Measurements from ENCODE around the gene CADPS2. TPM values are rescaled to one million over a fixed set of nuclear protein-coding genes. Genes with fewer than 3 reads are reported as not detected.

The CADPS2 gene
- total and polyA plus RNA-seq, 5 donors from 2014 or later = 0.07 TPM; not detected in 4

DNA sequence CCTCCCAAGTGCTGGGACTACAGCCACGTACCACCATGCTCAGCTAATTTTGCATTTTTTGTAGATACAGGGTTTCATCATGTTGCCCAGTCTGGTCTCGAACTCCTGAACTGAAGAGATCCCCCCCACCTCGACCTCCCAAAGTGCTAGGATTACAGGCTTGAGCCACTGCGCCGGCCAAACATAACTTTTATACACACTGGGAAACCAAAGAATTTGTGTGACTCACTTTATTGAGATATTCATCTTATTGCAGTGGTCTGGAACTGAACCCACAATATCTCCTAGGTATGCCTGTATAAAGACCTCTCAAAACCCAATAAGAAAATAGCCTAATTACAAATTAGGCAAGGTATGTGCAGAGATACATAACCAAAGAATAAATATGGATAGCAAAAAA, 399.1 kb downstream of the CADPS2 start:
- no peaks in the 10 kb centered on the region for H3K27me3 ChIP-seq (ENCODE audit: control insufficient read depth, insufficient read depth, low read length)
- Mint-ChIP-seq H3K27ac (no peak overlapping the region), H3K4me1 (no peaks in the 10 kb centered on the region), H3K9me3 (peaks cover under 1 to 17% (median 3%) of the 10 kb centered on the region in 7 donors), H3K4me3 (no peak overlapping the region), H3K27me3 (no peaks in the 10 kb centered on the region), H3K36me3 (no peaks in the 10 kb centered on the region)
- no peaks in the 10 kb centered on the region for H3K4me1 ChIP-seq (ENCODE audit: control insufficient read depth, insufficient read depth, low read length, poor library complexity, severe bottlenecking)
- no peak for ATAC-seq (ENCODE audit: low read depth in 2 of 2)
- no peak for DNase-seq
- no peak overlapping the region for H3K27ac ChIP-seq (ENCODE audit: insufficient read depth, low read length, poor library complexity, severe bottlenecking)
- no peak overlapping the region for H3K4me3 ChIP-seq (ENCODE audit: low read depth, low read length)
- H3K36me3 ChIP-seq (ENCODE audit: control insufficient read depth, insufficient read depth, low read length) = no peaks in the 10 kb centered on the region
- no peaks in the 10 kb centered on the region for H3K9me3 ChIP-seq (ENCODE audit: control insufficient read depth in 2 of 2, low read length in 2 of 2)

DNA sequence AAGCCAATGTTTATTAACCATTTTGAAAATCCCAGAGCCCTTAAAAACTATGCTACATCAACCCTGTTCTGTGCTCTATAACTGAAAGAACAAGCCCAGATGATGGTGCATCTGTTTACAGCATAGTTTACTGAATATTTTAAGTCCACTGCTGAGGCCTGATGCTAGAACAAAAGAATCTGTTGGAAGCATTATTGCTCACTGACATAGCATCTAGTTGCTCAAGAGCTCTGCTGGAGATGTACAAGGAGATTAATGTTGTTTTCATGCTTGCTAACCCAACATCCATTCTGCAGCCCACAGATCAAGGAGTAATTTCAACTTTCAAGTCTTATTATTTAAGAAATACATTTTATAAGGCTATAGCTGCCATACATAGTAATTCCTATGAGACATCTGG, 400.4 kb downstream of the CADPS2 start:
- Mint-ChIP-seq H3K27me3 (no peaks in the 10 kb centered on the region), H3K27ac (no peak overlapping the region), H3K4me3 (no peak overlapping the region), H3K4me1 (no peaks in the 10 kb centered on the region), H3K36me3 (no peaks in the 10 kb centered on the region), H3K9me3 (peaks cover 0 to 17% (median 2%) of the 10 kb centered on the region in 7 donors)
- Histone ChIP-seq H3K4me1 (ENCODE audit: control insufficient read depth, insufficient read depth, low read length, poor library complexity, severe bottlenecking) (no peaks in the 10 kb centered on the region), H3K36me3 (ENCODE audit: control insufficient read depth, insufficient read depth, low read length) (no peaks in the 10 kb centered on the region), H3K9me3 (ENCODE audit: control insufficient read depth in 2 of 2, low read length in 2 of 2) (no peaks in the 10 kb centered on the region), H3K27ac (ENCODE audit: insufficient read depth, low read length, poor library complexity, severe bottlenecking) (no peak overlapping the region), H3K4me3 (ENCODE audit: low read depth, low read length) (no peak overlapping the region), H3K27me3 (ENCODE audit: control insufficient read depth, insufficient read depth, low read length) (no peaks in the 10 kb centered on the region)
- no peak for DNase-seq
- ATAC-seq (ENCODE audit: low read depth in 2 of 2) = no peak

DNA sequence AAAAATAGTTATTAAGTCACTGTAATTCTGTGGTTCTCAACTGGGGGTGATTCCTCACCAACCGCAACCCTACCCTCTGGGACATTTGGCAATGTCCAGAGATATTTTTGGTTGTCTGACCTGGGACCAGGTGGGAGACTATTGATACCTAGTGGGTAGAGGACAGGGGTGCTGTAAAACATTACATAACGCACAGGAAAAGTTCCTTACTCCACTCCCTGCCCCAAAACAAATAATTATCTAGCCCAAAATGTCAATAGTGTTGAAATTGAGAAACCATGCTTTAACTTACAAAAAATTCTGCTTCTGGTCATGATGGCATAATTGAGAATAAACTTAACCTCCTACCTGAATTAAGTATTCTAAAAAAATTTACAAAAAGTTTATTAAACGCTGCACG, 404.0 kb downstream of the CADPS2 start:
- Mint-ChIP-seq H3K9me3 (peaks cover 0 to 12% (median 2%) of the 10 kb centered on the region in 7 donors), H3K4me1 (no peaks in the 10 kb centered on the region), H3K27me3 (no peaks in the 10 kb centered on the region), H3K27ac (no peak overlapping the region), H3K36me3 (no peaks in the 10 kb centered on the region), H3K4me3 (no peak overlapping the region)
- Histone ChIP-seq H3K4me3 (ENCODE audit: low read depth, low read length) (no peak overlapping the region), H3K27me3 (ENCODE audit: control insufficient read depth, insufficient read depth, low read length) (no peaks in the 10 kb centered on the region), H3K4me1 (ENCODE audit: control insufficient read depth, insufficient read depth, low read length, poor library complexity, severe bottlenecking) (no peaks in the 10 kb centered on the region), H3K36me3 (ENCODE audit: control insufficient read depth, insufficient read depth, low read length) (no peaks in the 10 kb centered on the region), H3K9me3 (ENCODE audit: control insufficient read depth in 2 of 2, low read length in 2 of 2) (no peaks in the 10 kb centered on the region), H3K27ac (ENCODE audit: insufficient read depth, low read length, poor library complexity, severe bottlenecking) (no peak overlapping the region)
- DNase-seq (no peak), ATAC-seq (ENCODE audit: low read depth in 2 of 2) (no peak)

DNA sequence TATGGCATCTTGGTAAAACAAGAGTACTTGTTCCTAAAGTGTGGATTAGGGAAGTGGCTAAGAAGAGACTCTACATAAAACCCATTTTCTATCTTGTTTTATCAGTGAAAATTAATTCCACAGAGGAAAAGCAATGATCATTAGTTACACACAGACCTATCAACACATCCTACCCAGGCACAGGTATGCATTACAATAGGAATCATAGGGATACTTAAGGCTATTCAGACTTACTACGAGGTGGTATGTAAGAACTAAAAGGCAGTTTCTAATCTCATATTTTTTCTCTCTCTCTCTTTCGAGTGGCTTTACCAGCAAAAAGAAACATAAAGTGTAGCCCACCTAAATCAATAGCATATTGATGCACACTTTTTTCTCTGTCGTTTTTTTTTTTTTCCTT, 415.4 kb downstream of the CADPS2 start:
- Histone ChIP-seq H3K27me3 (ENCODE audit: control insufficient read depth, insufficient read depth, low read length) (no peaks in the 10 kb centered on the region), H3K9me3 (ENCODE audit: control insufficient read depth in 2 of 2, low read length in 2 of 2) (no peaks in the 10 kb centered on the region), H3K27ac (ENCODE audit: insufficient read depth, low read length, poor library complexity, severe bottlenecking) (no peak overlapping the region), H3K36me3 (ENCODE audit: control insufficient read depth, insufficient read depth, low read length) (no peaks in the 10 kb centered on the region), H3K4me1 (ENCODE audit: control insufficient read depth, insufficient read depth, low read length, poor library complexity, severe bottlenecking) (no peaks in the 10 kb centered on the region), H3K4me3 (ENCODE audit: low read depth, low read length) (no peak overlapping the region)
- DNase-seq (no peak), ATAC-seq (ENCODE audit: low read depth in 2 of 2) (no peak)
- Mint-ChIP-seq H3K4me1 (no peaks in the 10 kb centered on the region), H3K36me3 (no peaks in the 10 kb centered on the region), H3K27me3 (no peaks in the 10 kb centered on the region), H3K27ac (no peak overlapping the region), H3K9me3 (peaks cover 0 to 13% (median 0%) of the 10 kb centered on the region in 7 donors), H3K4me3 (no peak overlapping the region)

DNA sequence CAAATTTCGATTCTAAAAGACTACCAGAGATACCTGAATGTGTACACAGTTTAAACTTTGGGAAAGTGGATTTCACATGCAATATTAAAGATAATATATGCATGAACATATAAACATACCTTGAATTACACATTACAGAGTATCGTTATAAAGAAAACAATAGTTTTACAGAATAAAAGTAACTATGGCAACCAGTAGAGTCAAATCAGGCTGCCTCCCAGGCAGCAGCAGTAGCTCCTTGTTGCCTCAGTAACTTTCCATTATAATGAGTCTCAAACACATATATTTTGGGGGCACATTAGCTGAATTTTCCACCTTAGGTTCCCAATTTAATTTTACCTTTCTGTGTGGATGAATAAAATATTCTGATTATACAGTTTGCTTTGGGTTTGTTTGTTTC, 417.3 kb downstream of the CADPS2 start:
- no peak overlapping the region for H3K27ac Mint-ChIP-seq
- DNase-seq = no peak
- no peak overlapping the region for H3K4me3 Mint-ChIP-seq

DNA sequence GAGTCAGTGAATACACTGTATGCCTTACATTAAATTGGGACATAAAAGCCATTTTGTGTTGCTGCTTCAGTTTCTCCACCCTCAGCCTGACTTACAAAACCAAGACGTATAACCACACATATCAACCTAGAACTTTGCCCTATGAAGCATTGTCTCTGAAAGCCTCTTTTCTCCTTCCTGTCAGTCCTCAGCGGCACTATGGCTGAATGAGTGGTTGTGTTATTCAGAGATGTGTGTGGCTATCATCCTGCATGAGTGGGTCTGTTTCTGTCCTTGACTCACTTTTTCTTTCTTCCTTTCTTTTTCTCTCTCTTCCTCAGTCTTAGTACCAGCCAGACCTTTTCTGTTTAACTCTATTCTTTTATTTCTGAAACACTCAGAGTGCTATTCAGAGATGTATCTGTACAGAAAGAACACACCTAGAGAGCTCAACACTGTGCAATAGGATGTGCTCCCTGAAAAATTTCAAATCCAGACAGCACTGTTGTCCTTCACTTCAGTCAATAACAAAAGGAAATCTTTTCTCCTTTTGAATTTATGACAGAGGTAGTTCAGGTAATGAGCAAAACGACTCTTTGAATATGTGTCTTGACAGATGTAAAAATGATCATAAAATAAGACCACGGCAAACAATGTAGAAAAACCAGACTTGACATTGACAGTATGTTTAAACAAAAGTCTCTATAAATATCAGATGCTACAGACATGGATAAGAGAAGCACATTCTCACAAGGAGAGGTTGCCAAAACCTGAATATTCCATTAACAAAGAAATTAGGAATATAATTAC, 418.4 kb downstream of the CADPS2 start:
- Histone ChIP-seq H3K4me1 (ENCODE audit: control insufficient read depth, insufficient read depth, low read length, poor library complexity, severe bottlenecking) (no peaks in the 10 kb centered on the region), H3K9me3 (ENCODE audit: control insufficient read depth in 2 of 2, low read length in 2 of 2) (no peaks in the 10 kb centered on the region), H3K4me3 (ENCODE audit: low read depth, low read length) (no peak overlapping the region), H3K27ac (ENCODE audit: insufficient read depth, low read length, poor library complexity, severe bottlenecking) (no peak overlapping the region), H3K27me3 (ENCODE audit: control insufficient read depth, insufficient read depth, low read length) (no peaks in the 10 kb centered on the region), H3K36me3 (ENCODE audit: control insufficient read depth, insufficient read depth, low read length) (no peaks in the 10 kb centered on the region)
- no peak overlapping the region for H3K4me3 Mint-ChIP-seq
- DNase-seq (no peak), ATAC-seq (ENCODE audit: low read depth in 2 of 2) (no peak)
- no peaks in the 10 kb centered on the region for H3K36me3 Mint-ChIP-seq
- H3K4me1 Mint-ChIP-seq = no peaks in the 10 kb centered on the region
- no peak overlapping the region for H3K27ac Mint-ChIP-seq
- H3K27me3 Mint-ChIP-seq = no peaks in the 10 kb centered on the region
- peaks cover 0 to 10% (median 2%) of the 10 kb centered on the region in 7 donors for H3K9me3 Mint-ChIP-seq

More for the DNA sequence above, 417.3 kb downstream of the CADPS2 start:
- no peak overlapping the region for H3K4me3 ChIP-seq (ENCODE audit: low read depth, low read length)
- Mint-ChIP-seq H3K9me3 (peaks cover 0 to 12% (median 0%) of the 10 kb centered on the region in 7 donors), H3K4me1 (no peaks in the 10 kb centered on the region), H3K27me3 (no peaks in the 10 kb centered on the region), H3K36me3 (no peaks in the 10 kb centered on the region)
- H3K36me3 ChIP-seq (ENCODE audit: control insufficient read depth, insufficient read depth, low read length) = no peaks in the 10 kb centered on the region
- ATAC-seq (ENCODE audit: low read depth in 2 of 2) = no peak
- no peak overlapping the region for H3K27ac ChIP-seq (ENCODE audit: insufficient read depth, low read length, poor library complexity, severe bottlenecking)
- H3K27me3 ChIP-seq (ENCODE audit: control insufficient read depth, insufficient read depth, low read length) = no peaks in the 10 kb centered on the region
- no peaks in the 10 kb centered on the region for H3K4me1 ChIP-seq (ENCODE audit: control insufficient read depth, insufficient read depth, low read length, poor library complexity, severe bottlenecking)
- H3K9me3 ChIP-seq (ENCODE audit: control insufficient read depth in 2 of 2, low read length in 2 of 2) = no peaks in the 10 kb centered on the region

DNA sequence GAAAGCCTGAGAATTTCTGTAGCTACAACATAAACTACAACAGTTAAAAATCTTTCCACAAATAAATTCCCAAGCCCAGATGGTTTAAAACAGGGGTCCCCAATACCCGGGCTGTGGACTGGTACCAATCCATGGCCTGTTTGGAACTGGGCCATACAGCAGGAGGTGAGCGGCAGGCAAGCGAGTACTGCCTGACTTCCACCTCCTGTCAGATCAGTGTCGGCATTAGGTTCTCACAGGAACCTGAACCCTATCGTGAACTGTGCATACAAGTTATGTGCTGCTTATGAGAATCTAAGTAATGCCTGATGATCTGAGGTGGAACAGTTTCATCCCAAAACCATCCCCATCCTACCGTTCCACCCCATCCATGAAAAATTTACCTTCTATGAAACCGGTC, 421.0 kb downstream of the CADPS2 start:
- Histone ChIP-seq H3K27me3 (ENCODE audit: control insufficient read depth, insufficient read depth, low read length) (no peaks in the 10 kb centered on the region), H3K36me3 (ENCODE audit: control insufficient read depth, insufficient read depth, low read length) (no peaks in the 10 kb centered on the region), H3K4me1 (ENCODE audit: control insufficient read depth, insufficient read depth, low read length, poor library complexity, severe bottlenecking) (no peaks in the 10 kb centered on the region), H3K27ac (ENCODE audit: insufficient read depth, low read length, poor library complexity, severe bottlenecking) (no peak overlapping the region), H3K9me3 (ENCODE audit: control insufficient read depth in 2 of 2, low read length in 2 of 2) (no peaks in the 10 kb centered on the region), H3K4me3 (ENCODE audit: low read depth, low read length) (no peak overlapping the region)
- peaks cover 0 to 10% (median 5%) of the 10 kb centered on the region in 7 donors for H3K9me3 Mint-ChIP-seq
- DNase-seq (no peak), ATAC-seq (ENCODE audit: low read depth in 2 of 2) (no peak)
- no peaks in the 10 kb centered on the region for H3K27me3 Mint-ChIP-seq
- H3K27ac Mint-ChIP-seq = no peak overlapping the region
- no peaks in the 10 kb centered on the region for H3K4me1 Mint-ChIP-seq
- no peaks in the 10 kb centered on the region for H3K36me3 Mint-ChIP-seq
- H3K4me3 Mint-ChIP-seq = no peak overlapping the region

DNA sequence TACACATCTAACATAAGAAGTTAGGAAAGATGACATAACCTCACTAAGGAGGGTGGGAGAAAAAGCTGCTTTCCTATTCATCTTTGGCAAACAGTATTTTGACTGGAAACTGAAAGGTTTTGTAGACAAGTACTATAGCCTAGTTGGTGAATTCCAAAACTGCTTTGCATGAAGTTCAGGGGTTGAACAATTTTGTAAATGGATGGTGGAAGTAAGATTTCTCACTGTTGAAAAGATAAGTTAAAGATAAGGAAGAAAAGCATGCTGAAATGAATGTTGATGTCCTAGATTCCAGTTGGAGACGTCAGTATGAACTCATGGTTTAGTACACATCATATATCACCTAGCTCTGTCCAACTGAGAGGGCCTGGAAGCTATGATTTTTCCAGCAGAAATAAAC, 422.6 kb downstream of the CADPS2 start:
- H3K36me3 ChIP-seq (ENCODE audit: control insufficient read depth, insufficient read depth, low read length) = no peaks in the 10 kb centered on the region
- Mint-ChIP-seq H3K36me3 (no peaks in the 10 kb centered on the region), H3K27me3 (no peaks in the 10 kb centered on the region), H3K27ac (no peak overlapping the region), H3K4me3 (no peak overlapping the region), H3K4me1 (no peaks in the 10 kb centered on the region), H3K9me3 (peaks cover 0 to 5% (median 3%) of the 10 kb centered on the region in 7 donors)
- H3K4me1 ChIP-seq (ENCODE audit: control insufficient read depth, insufficient read depth, low read length, poor library complexity, severe bottlenecking) = no peaks in the 10 kb centered on the region
- DNase-seq = no peak
- no peaks in the 10 kb centered on the region for H3K27me3 ChIP-seq (ENCODE audit: control insufficient read depth, insufficient read depth, low read length)
- H3K4me3 ChIP-seq (ENCODE audit: low read depth, low read length) = no peak overlapping the region
- no peak overlapping the region for H3K27ac ChIP-seq (ENCODE audit: insufficient read depth, low read length, poor library complexity, severe bottlenecking)
- no peak for ATAC-seq (ENCODE audit: low read depth in 2 of 2)
- H3K9me3 ChIP-seq (ENCODE audit: control insufficient read depth in 2 of 2, low read length in 2 of 2) = no peaks in the 10 kb centered on the region

All from CD4-positive, CD25-positive, alpha-beta regulatory T cell (primary cell).